Measurements from ENCODE around the gene CLEC4C. TPM values are rescaled to one million over a fixed set of nuclear protein-coding genes. Genes with fewer than 3 reads are reported as not detected.
"Not testable (repeated sequence)": the region's sequence is repeated elsewhere in the genome, so short reads cannot be mapped to it uniquely, and the experiment has no call there.

CLEC4C gene
- total and polyA plus RNA-seq, 5 donors from 2014 or later, result not detected

DNA sequence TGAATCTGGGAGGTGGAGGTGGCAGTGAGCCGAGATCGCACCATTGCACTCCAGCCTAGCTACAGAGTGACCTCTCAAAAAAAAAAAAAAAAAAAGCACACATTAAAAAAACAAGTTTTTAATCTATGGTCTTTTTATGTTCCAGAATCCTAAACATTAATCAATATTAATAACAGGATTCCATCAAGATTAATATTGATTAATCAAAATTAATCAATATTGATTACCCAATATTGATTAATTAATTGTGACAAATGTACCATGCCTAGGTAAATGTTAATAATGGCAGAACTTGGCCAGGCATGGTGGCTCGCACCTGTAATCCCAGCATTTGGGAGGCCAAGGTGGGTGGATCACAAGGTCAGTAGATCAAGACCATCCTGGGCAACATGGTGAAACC lies 34.1 kb upstream of the CLEC4C start:
- Mint-ChIP-seq H3K9me3 (peaks cover 0 to 4% (median 0%) of the 10 kb centered on the region in 7 donors), H3K27me3 (peaks cover 5% of the 10 kb centered on the region), H3K27ac (no peak overlapping the region), H3K4me1 (no peaks in the 10 kb centered on the region), H3K36me3 (no peaks in the 10 kb centered on the region), H3K4me3 (no peak overlapping the region)
- DNase-seq (no peak), ATAC-seq (ENCODE audit: low read depth in 2 of 2) (no peak)
- Histone ChIP-seq H3K4me1 (ENCODE audit: control insufficient read depth, insufficient read depth, low read length, poor library complexity, severe bottlenecking) (no peaks in the 10 kb centered on the region), H3K9me3 (ENCODE audit: control insufficient read depth in 2 of 2, low read length in 2 of 2) (no peaks in the 10 kb centered on the region), H3K4me3 (ENCODE audit: low read depth, low read length) (no peak overlapping the region), H3K27ac (ENCODE audit: insufficient read depth, low read length, poor library complexity, severe bottlenecking) (no peak overlapping the region), H3K36me3 (ENCODE audit: control insufficient read depth, insufficient read depth, low read length) (no peaks in the 10 kb centered on the region), H3K27me3 (ENCODE audit: control insufficient read depth, insufficient read depth, low read length) (no peaks in the 10 kb centered on the region)

DNA sequence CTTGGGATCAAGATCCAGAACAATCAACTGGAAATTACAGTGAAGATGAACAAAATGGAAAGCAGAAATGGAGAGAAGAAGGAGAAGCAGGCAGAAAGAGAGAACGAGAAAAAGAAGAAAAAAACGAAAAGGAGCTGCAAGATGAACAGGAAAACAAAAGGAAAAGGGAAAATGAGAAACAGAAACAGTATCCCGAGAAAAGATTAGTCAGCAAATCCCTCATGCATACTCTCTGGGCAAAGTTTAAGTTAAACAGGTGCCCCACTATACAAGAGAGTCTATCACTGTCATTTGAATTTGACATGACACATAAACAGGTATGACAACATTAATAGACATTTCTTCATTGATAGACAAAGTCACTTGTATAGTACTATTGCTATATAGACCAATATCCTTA lies 22.8 kb upstream of the CLEC4C start:
- Histone ChIP-seq H3K4me3 (ENCODE audit: low read depth, low read length) (no peak overlapping the region), H3K4me1 (ENCODE audit: control insufficient read depth, insufficient read depth, low read length, poor library complexity, severe bottlenecking) (no peaks in the 10 kb centered on the region), H3K36me3 (ENCODE audit: control insufficient read depth, insufficient read depth, low read length) (no peaks in the 10 kb centered on the region), H3K9me3 (ENCODE audit: control insufficient read depth in 2 of 2, low read length in 2 of 2) (no peaks in the 10 kb centered on the region), H3K27me3 (ENCODE audit: control insufficient read depth, insufficient read depth, low read length) (no peaks in the 10 kb centered on the region), H3K27ac (ENCODE audit: insufficient read depth, low read length, poor library complexity, severe bottlenecking) (no peak overlapping the region)
- Mint-ChIP-seq H3K27ac (no peak overlapping the region), H3K9me3 (peaks cover 0 to 3% (median 0%) of the 10 kb centered on the region in 7 donors), H3K27me3 (peaks cover 13% of the 10 kb centered on the region), H3K4me3 (no peak overlapping the region), H3K4me1 (no peaks in the 10 kb centered on the region), H3K36me3 (no peaks in the 10 kb centered on the region)
- ATAC-seq (ENCODE audit: low read depth in 2 of 2) (no peak), DNase-seq (no peak)

DNA sequence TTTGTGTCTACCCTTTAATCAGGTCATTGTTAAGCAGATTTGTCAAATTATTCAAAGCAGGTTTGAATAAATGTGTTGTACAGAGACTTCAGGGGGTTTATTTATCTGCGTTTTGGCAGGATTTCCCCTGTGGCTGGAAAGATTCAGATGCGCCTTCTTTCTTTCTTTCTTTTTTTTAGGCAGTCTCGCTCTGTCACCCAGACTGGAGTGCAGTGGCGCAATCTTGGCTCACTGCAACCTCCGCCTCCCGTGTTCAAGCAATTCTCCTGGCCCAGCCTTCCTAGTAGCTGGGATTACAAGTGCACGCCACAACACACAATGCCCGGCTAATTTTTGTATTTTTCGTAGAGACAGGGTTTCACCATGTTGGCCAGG lies 11.6 kb upstream of the CLEC4C start:
- H3K36me3 ChIP-seq (ENCODE audit: control insufficient read depth, insufficient read depth, low read length), result no peaks in the 10 kb centered on the region
- no peaks in the 10 kb centered on the region for H3K27me3 ChIP-seq (ENCODE audit: control insufficient read depth, insufficient read depth, low read length)
- H3K4me3 ChIP-seq (ENCODE audit: low read depth, low read length), result no peak overlapping the region
- no peaks in the 10 kb centered on the region for H3K36me3 Mint-ChIP-seq
- no peak overlapping the region for H3K27ac ChIP-seq (ENCODE audit: insufficient read depth, low read length, poor library complexity, severe bottlenecking)
- no peak for ATAC-seq (ENCODE audit: low read depth in 2 of 2)
- DNase-seq, result no peak
- no peaks in the 10 kb centered on the region for H3K4me1 ChIP-seq (ENCODE audit: control insufficient read depth, insufficient read depth, low read length, poor library complexity, severe bottlenecking)
- H3K9me3 Mint-ChIP-seq, result no peaks in the 10 kb centered on the region
- no peaks in the 10 kb centered on the region for H3K9me3 ChIP-seq (ENCODE audit: control insufficient read depth in 2 of 2, low read length in 2 of 2)
- H3K4me1 Mint-ChIP-seq, result no peaks in the 10 kb centered on the region
- H3K4me3 Mint-ChIP-seq, result no peak overlapping the region
- H3K27me3 Mint-ChIP-seq, result peaks cover 10% of the 10 kb centered on the region
- H3K27ac Mint-ChIP-seq, result no peak overlapping the region

DNA sequence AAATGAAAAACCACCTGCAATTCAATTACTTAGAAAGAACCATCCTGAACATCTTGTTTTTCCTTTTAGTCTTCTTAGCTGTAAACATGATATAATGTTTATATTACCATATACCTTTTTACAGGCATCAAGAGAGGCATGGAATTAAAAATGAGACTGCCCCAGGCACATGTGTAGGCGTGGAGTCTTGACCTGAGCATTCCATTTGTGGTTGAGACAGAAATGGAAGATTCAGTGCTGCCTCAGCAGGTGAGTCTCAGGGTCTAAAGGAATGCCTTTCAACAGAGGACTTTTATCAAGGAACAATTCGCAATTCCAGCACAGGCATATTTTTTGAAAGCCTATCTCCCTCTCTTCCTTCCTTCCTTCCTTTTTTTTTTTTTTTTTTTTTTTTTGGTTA lies 9.8 kb upstream of the CLEC4C start:
- H3K27me3 Mint-ChIP-seq, result peaks cover 5% of the 10 kb centered on the region

DNA sequence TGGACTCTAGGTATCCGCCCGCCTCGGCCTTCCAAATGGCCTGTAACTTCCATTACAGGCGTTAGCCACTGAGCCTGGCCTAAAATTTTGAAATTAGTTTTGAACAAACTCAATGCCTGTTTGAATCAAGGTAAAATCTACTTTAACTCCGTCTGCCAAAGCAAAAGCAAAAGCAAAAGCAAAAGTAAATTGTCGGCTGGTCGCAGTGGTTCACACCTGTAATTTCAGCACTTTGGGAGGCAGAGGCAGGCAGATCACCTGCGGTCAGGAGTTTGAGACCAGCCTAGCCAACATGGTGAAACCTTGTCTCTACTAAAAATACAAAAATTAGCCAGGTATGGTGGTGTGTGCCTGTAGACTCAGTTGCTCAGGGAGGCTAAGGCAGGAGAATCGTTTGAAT lies 8.5 kb upstream of the CLEC4C start:
- ATAC-seq (ENCODE audit: low read depth in 2 of 2), result not testable (repeated sequence)

More for the DNA sequence above, 9.8 kb upstream of the CLEC4C start:
- H3K27ac ChIP-seq (ENCODE audit: insufficient read depth, low read length, poor library complexity, severe bottlenecking), result no peak overlapping the region
- H3K4me3 Mint-ChIP-seq, result no peak overlapping the region
- no peak for DNase-seq
- no peaks in the 10 kb centered on the region for H3K4me1 ChIP-seq (ENCODE audit: control insufficient read depth, insufficient read depth, low read length, poor library complexity, severe bottlenecking)
- H3K9me3 Mint-ChIP-seq, result no peaks in the 10 kb centered on the region
- H3K27ac Mint-ChIP-seq, result no peak overlapping the region
- no peaks in the 10 kb centered on the region for H3K27me3 ChIP-seq (ENCODE audit: control insufficient read depth, insufficient read depth, low read length)
- no peak for ATAC-seq (ENCODE audit: low read depth in 2 of 2)
- no peak overlapping the region for H3K4me3 ChIP-seq (ENCODE audit: low read depth, low read length)
- H3K4me1 Mint-ChIP-seq, result no peaks in the 10 kb centered on the region
- H3K36me3 ChIP-seq (ENCODE audit: control insufficient read depth, insufficient read depth, low read length), result no peaks in the 10 kb centered on the region
- H3K9me3 ChIP-seq (ENCODE audit: control insufficient read depth in 2 of 2, low read length in 2 of 2), result no peaks in the 10 kb centered on the region
- H3K36me3 Mint-ChIP-seq, result no peaks in the 10 kb centered on the region

DNA sequence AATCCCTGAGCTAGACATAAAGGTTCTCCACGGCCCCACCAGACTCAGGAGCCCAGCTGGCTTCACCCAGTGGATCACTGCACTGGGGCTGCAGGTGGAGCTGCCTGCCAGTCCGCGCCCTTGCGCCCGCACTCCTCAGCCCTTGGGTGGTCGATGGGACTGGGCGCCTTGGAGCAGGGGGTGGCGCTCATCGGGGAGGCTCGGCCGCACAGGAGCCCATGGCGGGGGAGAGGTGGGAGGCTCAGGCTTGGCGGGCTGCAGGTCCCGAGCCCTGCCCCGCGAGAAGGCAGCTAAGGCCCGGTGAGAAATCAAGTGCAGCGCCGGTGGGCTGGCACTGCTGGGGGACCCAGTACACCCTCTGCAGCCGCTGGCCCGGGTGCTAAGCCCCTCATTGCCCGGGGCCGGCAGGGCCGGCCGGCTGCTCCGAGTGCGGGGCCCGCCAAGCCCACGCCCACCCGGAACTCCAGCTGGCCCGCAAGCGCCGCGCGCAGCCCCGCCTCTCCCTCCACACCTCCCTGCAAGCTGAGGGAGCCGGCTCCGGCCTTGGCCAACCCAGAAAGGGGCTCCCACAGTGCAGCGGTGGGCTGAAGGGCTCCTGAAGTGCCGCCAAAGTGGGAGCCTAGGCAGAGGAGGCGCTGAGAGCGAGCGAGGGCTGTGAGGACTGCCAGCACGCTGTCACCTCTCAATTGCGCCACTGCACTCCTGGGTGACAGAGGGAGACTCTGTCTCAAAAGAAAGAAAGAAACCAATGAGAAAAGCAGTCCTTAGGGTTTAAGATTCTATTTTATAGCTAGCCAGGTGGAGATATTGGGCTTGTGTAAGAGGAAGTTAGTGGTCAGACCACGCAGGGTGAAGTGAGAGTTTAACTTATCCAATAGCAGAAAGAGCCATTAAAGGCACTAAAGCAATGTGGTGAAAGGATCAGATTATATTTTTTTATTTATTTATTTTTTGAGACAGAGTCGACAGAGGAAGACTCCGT lies 5.1 kb upstream of the CLEC4C start:
- not testable (repeated sequence) for H3K9me3 Mint-ChIP-seq; H3K27ac ChIP-seq (ENCODE audit: insufficient read depth, low read length, poor library complexity, severe bottlenecking); DNase-seq; H3K27ac Mint-ChIP-seq; H3K4me1 Mint-ChIP-seq; ATAC-seq (ENCODE audit: low read depth in 2 of 2); H3K4me3 ChIP-seq (ENCODE audit: low read depth, low read length); H3K4me1 ChIP-seq (ENCODE audit: control insufficient read depth, insufficient read depth, low read length, poor library complexity, severe bottlenecking); H3K36me3 Mint-ChIP-seq; H3K36me3 ChIP-seq (ENCODE audit: control insufficient read depth, insufficient read depth, low read length); H3K4me3 Mint-ChIP-seq; H3K27me3 Mint-ChIP-seq; H3K9me3 ChIP-seq (ENCODE audit: control insufficient read depth in 2 of 2, low read length in 2 of 2); H3K27me3 ChIP-seq (ENCODE audit: control insufficient read depth, insufficient read depth, low read length)

More for the DNA sequence above, 8.5 kb upstream of the CLEC4C start:
- H3K27me3 ChIP-seq (ENCODE audit: control insufficient read depth, insufficient read depth, low read length); H3K4me1 Mint-ChIP-seq; H3K27ac ChIP-seq (ENCODE audit: insufficient read depth, low read length, poor library complexity, severe bottlenecking); H3K9me3 ChIP-seq (ENCODE audit: control insufficient read depth in 2 of 2, low read length in 2 of 2); H3K4me3 ChIP-seq (ENCODE audit: low read depth, low read length); H3K36me3 Mint-ChIP-seq; H3K4me3 Mint-ChIP-seq; H3K9me3 Mint-ChIP-seq; H3K4me1 ChIP-seq (ENCODE audit: control insufficient read depth, insufficient read depth, low read length, poor library complexity, severe bottlenecking); H3K27ac Mint-ChIP-seq; H3K36me3 ChIP-seq (ENCODE audit: control insufficient read depth, insufficient read depth, low read length); H3K27me3 Mint-ChIP-seq: not testable (repeated sequence)
- peak in 1 of 3 donors; percentile 49 for DNase-seq

DNA sequence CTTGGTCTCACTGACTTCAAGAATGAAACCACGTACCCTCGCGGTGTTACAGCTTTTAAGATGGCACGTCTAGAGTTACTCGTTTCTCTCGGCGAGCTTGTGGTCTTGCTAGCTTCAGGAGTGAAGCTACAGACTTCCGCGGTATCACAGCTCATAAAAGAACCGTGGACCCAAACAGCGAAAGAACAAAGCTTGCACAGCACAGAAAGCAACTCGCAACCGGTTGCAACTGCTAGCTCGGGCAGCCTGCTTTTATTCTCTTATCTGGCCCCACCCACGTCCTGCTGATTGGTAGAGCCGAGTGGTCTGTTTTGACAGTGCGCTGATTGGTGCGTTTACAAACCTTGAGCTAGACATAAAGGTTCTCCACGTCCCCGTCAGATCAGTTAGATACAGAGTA lies 4.2 kb upstream of the CLEC4C start:
- ATAC-seq (ENCODE audit: low read depth in 2 of 2) (no peak), DNase-seq (no peak)
- Histone ChIP-seq H3K36me3 (ENCODE audit: control insufficient read depth, insufficient read depth, low read length) (no peaks in the 10 kb centered on the region), H3K9me3 (ENCODE audit: control insufficient read depth in 2 of 2, low read length in 2 of 2) (no peaks in the 10 kb centered on the region), H3K27me3 (ENCODE audit: control insufficient read depth, insufficient read depth, low read length) (no peaks in the 10 kb centered on the region), H3K4me1 (ENCODE audit: control insufficient read depth, insufficient read depth, low read length, poor library complexity, severe bottlenecking) (no peaks in the 10 kb centered on the region), H3K4me3 (ENCODE audit: low read depth, low read length) (no peak overlapping the region), H3K27ac (ENCODE audit: insufficient read depth, low read length, poor library complexity, severe bottlenecking) (no peak overlapping the region)
- Mint-ChIP-seq H3K27ac (no peak overlapping the region), H3K9me3 (peaks cover 0 to 3% (median 0%) of the 10 kb centered on the region in 7 donors), H3K27me3 (no peaks in the 10 kb centered on the region), H3K4me3 (no peak overlapping the region), H3K36me3 (no peaks in the 10 kb centered on the region), H3K4me1 (no peaks in the 10 kb centered on the region)

DNA sequence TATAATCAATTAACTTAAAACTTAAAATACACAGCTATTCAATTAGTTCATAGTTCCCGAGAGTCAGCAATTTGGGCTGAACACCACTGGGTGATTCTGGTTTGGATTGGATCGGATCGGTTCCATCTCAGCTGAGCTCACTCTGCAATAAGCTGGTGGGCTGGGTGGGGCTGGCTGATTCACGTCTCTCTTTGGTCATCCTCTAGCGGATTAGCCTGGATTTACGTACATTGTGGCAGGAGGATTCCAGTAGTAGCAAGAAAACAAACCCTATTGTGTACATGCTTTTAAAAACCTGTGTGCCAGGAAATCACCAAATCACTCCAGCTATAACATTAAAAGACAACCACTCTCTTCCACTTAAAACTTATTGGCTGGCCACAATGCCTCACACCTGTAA lies 3.2 kb upstream of the CLEC4C start:
- H3K4me1 ChIP-seq (ENCODE audit: control insufficient read depth, insufficient read depth, low read length, poor library complexity, severe bottlenecking), result no peaks in the 10 kb centered on the region
- Mint-ChIP-seq H3K36me3 (no peaks in the 10 kb centered on the region), H3K27ac (no peak overlapping the region), H3K4me3 (no peak overlapping the region), H3K9me3 (peaks cover 0 to 3% (median 0%) of the 10 kb centered on the region in 7 donors), H3K27me3 (no peaks in the 10 kb centered on the region), H3K4me1 (no peaks in the 10 kb centered on the region)
- no peaks in the 10 kb centered on the region for H3K27me3 ChIP-seq (ENCODE audit: control insufficient read depth, insufficient read depth, low read length)
- no peak overlapping the region for H3K4me3 ChIP-seq (ENCODE audit: low read depth, low read length)
- DNase-seq (no peak), ATAC-seq (ENCODE audit: low read depth in 2 of 2) (no peak)
- no peaks in the 10 kb centered on the region for H3K9me3 ChIP-seq (ENCODE audit: control insufficient read depth in 2 of 2, low read length in 2 of 2)
- no peaks in the 10 kb centered on the region for H3K36me3 ChIP-seq (ENCODE audit: control insufficient read depth, insufficient read depth, low read length)
- H3K27ac ChIP-seq (ENCODE audit: insufficient read depth, low read length, poor library complexity, severe bottlenecking), result no peak overlapping the region
